Keratinocyte (primary cell): ENCODE results near the gene NGFR.

Source experiments
- EZH2 ChIP-seq: IDR thresholded peaks from one replicate; pipeline ENCODE4 v1.6.1; 2012; ENCODE audit warnings: inconsistent platforms, mild to moderate bottlenecking, low read length, moderate library complexity
- TF ChIP-seq, protein P1 (sequence below), 3 experiments: IDR thresholded peaks in 1 of 3; conservative IDR thresholded peaks in 1 of 3; optimal IDR thresholded peaks in 1 of 3; 2 replicates in 2 of 3; 3 replicates in 1 of 3; pipeline versions ENCODE3 to v1.5.1; 2011; ENCODE audit warnings: low read length in 3 of 3, mild to moderate bottlenecking in 3 of 3, moderate library complexity in 2 of 3, control low read depth in 1 of 3, inconsistent platforms in 1 of 3; ENCODE audit not compliant: insufficient read depth in 2 of 3; ENCODE audit errors: extremely low read depth in 1 of 3

DNA sequence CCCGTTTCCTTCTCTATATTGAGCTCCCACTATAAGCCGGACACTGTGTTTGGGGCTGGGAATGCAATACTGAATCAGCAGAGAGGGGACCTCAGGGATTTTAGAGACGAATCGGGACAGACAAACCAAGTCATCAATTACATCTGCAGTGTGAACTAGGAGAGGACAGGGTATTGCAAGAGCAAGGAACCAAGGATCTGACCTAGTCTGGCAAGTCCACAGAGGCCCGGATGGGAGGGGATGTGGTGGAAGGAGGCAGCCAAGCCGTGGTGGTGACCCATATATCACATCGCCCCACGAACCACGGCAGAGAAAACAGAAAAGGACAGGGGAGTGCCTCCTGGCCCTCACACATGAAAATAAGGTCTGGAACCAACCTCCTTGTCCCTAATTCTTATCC is 52.5 kb downstream of the NGFR start:
- no peak for TF ChIP-seq EZH2
- TF ChIP-seq, protein P1, sequence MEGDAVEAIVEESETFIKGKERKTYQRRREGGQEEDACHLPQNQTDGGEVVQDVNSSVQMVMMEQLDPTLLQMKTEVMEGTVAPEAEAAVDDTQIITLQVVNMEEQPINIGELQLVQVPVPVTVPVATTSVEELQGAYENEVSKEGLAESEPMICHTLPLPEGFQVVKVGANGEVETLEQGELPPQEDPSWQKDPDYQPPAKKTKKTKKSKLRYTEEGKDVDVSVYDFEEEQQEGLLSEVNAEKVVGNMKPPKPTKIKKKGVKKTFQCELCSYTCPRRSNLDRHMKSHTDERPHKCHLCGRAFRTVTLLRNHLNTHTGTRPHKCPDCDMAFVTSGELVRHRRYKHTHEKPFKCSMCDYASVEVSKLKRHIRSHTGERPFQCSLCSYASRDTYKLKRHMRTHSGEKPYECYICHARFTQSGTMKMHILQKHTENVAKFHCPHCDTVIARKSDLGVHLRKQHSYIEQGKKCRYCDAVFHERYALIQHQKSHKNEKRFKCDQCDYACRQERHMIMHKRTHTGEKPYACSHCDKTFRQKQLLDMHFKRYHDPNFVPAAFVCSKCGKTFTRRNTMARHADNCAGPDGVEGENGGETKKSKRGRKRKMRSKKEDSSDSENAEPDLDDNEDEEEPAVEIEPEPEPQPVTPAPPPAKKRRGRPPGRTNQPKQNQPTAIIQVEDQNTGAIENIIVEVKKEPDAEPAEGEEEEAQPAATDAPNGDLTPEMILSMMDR (optimal IDR thresholded peaks at IDR 0.05 in 1 of 3, IDR thresholded peaks at IDR 0.05 in 1 of 3, conservative IDR thresholded peaks at IDR 0.05 in 1 of 3; ENCODE audit: extremely low read depth in 1 of 3, insufficient read depth in 2 of 3, low read length in 3 of 3) = no peak
